BLaER1 (cell line): Measurements from ENCODE around the gene NFE2L2.
A peak's percentile ranks its signal among the peaks of the same experiment; 100 is the strongest.
"Not testable (repeated sequence)": the region's sequence is repeated elsewhere in the genome, so short reads cannot be mapped to it uniquely, and the experiment has no call there.

Source experiments
- H3K27ac ChIP-seq: shearing (Covaris generic); formaldehyde crosslinking; 2 replicates; pipeline ENCODE4 v1.8.1; 2022
- H3K27me3 ChIP-seq: shearing (Covaris generic); formaldehyde crosslinking; 2 replicates; pipeline ENCODE4 v1.8.1; 2022
- H3K36me3 ChIP-seq: shearing (Covaris generic); formaldehyde crosslinking; 2 replicates; pipeline ENCODE4 v1.8.1; 2022
- H3K4me1 ChIP-seq: shearing (Covaris generic); formaldehyde crosslinking; 2 replicates; pipeline ENCODE4 v1.8.1; 2022
- H3K4me2 ChIP-seq: shearing (Covaris generic); formaldehyde crosslinking; 2 replicates; pipeline ENCODE4 v1.8.1; 2022
- H3K4me3 ChIP-seq: shearing (Covaris generic); formaldehyde crosslinking; 2 replicates; pipeline ENCODE4 v1.8.1; 2022
- H3K9ac ChIP-seq: shearing (Covaris generic); formaldehyde crosslinking; 2 replicates; pipeline ENCODE4 v1.8.1; 2022
- H3K9me3 ChIP-seq: shearing (Covaris generic); formaldehyde crosslinking; 2 replicates; pipeline ENCODE4 v1.8.1; 2022
- H4K20me1 ChIP-seq: shearing (Covaris generic); formaldehyde crosslinking; 2 replicates; pipeline ENCODE4 v1.8.1; 2022
- Cebpa-rat ChIP-seq: shearing (Covaris generic); IDR thresholded peaks from 2 replicates; pipeline ENCODE4 v1.8.1; 2022

NFE2L2 gene

DNA sequence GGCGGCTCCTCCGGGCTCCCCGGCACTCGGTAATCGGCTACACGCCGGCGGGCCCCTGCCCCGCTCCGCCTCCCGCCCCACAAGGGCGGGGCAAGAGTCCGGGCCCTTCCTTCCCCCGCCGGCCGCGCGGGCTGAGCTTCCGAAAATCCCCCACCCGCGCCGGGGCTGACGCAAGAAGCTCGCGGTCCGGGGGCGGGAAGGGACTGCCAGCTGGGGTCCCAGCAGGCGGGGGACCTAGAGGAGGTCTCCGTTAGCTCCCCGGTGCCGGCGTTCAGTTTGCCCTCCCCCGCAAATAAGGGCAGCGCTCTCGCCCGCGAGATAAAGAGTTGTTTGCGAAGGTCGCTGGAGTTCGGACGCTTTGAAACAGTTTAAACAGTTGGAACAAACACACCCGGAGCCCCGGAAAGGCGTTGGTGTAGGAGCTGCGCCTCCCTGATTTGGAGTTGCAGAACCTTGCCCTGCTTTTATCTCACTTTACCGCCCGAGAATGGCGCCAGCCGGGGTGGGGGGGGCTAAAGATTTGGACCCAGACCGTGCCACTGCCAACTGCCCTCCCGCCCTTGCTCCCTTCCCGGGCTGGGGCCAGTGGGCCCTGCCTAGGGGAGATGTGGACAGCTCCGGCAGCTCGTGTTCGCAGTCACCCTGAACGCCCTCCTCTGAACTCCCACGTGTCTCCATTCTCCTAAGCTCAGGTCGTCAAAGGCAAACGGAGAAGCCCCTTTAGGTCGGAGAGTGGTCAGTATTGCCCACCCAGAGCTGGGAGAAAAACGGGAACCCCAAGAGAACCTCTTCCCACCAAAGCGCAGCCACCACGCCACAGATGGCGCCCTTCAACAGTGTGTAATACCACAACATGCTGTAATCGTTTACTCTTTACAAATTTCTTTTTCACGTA is at the start of gene NFE2L2:
TSS of gene NFE2L2 (minus strand) at position 35 of the 895 bp plus-strand sequence. CDS start 151 bp downstream, outside the sequence.
- Histone ChIP-seq H3K4me2 (peak within 1 kb of the TSS; percentile 91), H3K27ac (peak within 1 kb of the TSS; percentile 99)

GRCh38 chr2:177314194-177314593 is 49.7 kb upstream of the NFE2L2 start:
- no peaks in the 10 kb centered on the region for H3K9me3 ChIP-seq

More for the DNA sequence above, at the start of gene NFE2L2:
- peak within 1 kb of the TSS; percentile 99 for H3K9ac ChIP-seq
- peak; percentile 89 for TF ChIP-seq Cebpa-rat
- peaks cover 38% of the 10 kb centered on the region for H3K4me1 ChIP-seq
- 0 out of 2 replicates have a peak, but pooled peaks cover 3% of the 10 kb centered on the region for H3K36me3 ChIP-seq
- peak within 1 kb of the TSS; percentile 95 for H3K4me3 ChIP-seq
- peaks cover 32% of the 10 kb centered on the region for H4K20me1 ChIP-seq
- H3K27me3 ChIP-seq = no peaks in the 10 kb centered on the region
- peaks cover 4% of the 10 kb centered on the region; the same call in 1 of the 2 replicates for H3K9me3 ChIP-seq

GRCh38 chr2:177313162-177313781 is 48.7 kb upstream of the NFE2L2 start:
- Histone ChIP-seq H3K4me3 (no peak overlapping the region), H3K4me1 (no peaks in the 10 kb centered on the region), H4K20me1 (no peaks in the 10 kb centered on the region), H3K27ac (no peak overlapping the region), H3K9me3 (no peaks in the 10 kb centered on the region), H3K36me3 (no peaks in the 10 kb centered on the region), H3K27me3 (no peaks in the 10 kb centered on the region), H3K4me2 (no peak overlapping the region), H3K9ac (no peak overlapping the region)
- no peak for TF ChIP-seq Cebpa-rat

More at GRCh38 chr2:177314194-177314593, 49.7 kb upstream of the NFE2L2 start:
- Histone ChIP-seq H3K27ac (no peak overlapping the region), H4K20me1 (no peaks in the 10 kb centered on the region), H3K36me3 (no peaks in the 10 kb centered on the region), H3K4me3 (no peak overlapping the region), H3K4me1 (no peaks in the 10 kb centered on the region), H3K4me2 (no peak overlapping the region), H3K9ac (no peak overlapping the region), H3K27me3 (no peaks in the 10 kb centered on the region)
- no peak for TF ChIP-seq Cebpa-rat

GRCh38 chr2:177312562-177312961 is 48.0 kb upstream of the NFE2L2 start:
- no peak for TF ChIP-seq Cebpa-rat
- Histone ChIP-seq H3K4me2 (no peak overlapping the region), H3K27me3 (no peaks in the 10 kb centered on the region), H3K9me3 (no peaks in the 10 kb centered on the region), H4K20me1 (no peaks in the 10 kb centered on the region), H3K4me1 (no peaks in the 10 kb centered on the region), H3K27ac (no peak overlapping the region), H3K36me3 (no peaks in the 10 kb centered on the region), H3K4me3 (no peak overlapping the region), H3K9ac (no peak overlapping the region)

DNA sequence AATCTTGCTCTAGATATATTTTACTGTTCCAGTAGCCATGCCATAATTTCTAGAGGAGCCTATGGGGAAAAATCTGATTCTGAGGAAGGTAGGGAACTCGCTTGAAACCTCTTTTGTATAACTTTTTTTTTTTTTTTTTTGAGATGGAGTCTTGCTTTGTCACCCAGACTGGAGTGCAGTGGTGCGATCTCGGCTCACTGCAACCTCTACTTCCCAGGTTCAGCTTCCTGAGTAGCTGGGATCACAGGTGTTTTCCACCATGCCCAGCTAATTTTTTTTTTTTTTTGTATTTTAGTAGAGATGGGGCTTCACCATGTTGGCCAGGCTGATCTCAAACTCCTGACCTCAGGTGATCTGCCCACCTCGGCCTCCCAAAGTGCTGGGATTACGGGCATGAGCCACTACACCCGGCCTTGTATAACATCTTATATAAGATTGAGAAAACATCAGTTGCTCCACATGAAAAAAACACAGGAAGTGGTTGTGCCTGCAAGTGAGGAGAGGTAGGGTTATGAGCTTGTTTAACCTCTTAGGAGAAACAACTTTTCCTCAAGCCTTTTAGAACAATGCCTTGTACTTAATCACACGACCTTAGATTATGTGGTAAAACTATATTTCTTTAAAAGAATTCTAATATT is 45.3 kb upstream of the NFE2L2 start:
- not testable (repeated sequence) for H3K4me2 ChIP-seq, H4K20me1 ChIP-seq, H3K9ac ChIP-seq, H3K36me3 ChIP-seq, H3K4me1 ChIP-seq, H3K4me3 ChIP-seq, H3K27me3 ChIP-seq, H3K9me3 ChIP-seq, H3K27ac ChIP-seq

DNA sequence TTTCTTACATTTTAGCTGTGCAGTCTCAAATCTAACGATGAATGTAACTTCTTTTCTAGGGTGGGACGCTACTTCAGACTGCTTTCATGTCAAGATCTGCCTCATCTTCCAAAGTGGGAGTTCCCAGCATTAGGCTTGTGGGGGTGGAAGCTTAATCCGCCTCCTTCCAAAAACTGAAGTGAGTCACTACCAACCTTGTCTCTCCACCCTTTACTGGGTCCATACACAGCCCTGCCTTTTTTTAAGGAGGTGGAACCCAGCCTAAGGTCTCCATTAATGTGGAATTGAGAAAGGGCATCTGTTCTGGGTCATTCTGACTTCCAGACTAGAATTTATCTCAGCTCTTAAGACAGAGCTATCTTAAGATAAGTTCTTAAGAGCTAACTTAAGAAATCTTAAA is 42.0 kb upstream of the NFE2L2 start:
- Histone ChIP-seq H3K4me2 (no peak overlapping the region), H3K9ac (no peak overlapping the region), H3K36me3 (no peaks in the 10 kb centered on the region), H4K20me1 (no peaks in the 10 kb centered on the region), H3K27me3 (no peaks in the 10 kb centered on the region), H3K4me3 (no peak overlapping the region), H3K27ac (no peak overlapping the region), H3K4me1 (no peaks in the 10 kb centered on the region), H3K9me3 (no peaks in the 10 kb centered on the region)
- no peak for TF ChIP-seq Cebpa-rat

DNA sequence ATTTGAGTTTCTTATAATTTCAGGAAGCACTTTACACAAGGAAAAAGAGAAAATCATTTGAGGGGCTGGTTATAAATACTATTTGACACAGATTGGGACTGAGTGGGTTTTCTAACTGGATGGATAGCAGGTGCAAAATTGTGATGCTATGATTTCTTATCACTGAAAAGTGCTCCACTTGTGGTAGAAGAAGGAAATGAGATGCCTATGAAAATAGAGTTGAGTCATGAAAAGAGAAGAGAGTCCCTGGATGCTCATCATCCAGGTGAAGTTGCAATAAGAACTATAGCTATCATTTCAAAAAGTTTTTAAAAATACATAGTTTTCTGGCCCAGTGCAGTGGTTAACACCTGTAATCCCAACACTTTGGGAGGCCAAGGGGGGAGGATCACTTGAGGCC is 39.4 kb upstream of the NFE2L2 start:
- H3K9me3 ChIP-seq = no peaks in the 10 kb centered on the region
- no peak overlapping the region for H3K4me3 ChIP-seq

GRCh38 chr2:177302552-177302951 is 38.0 kb upstream of the NFE2L2 start:
- Histone ChIP-seq H3K27ac (no peak overlapping the region), H3K36me3 (no peaks in the 10 kb centered on the region), H3K4me2 (no peak overlapping the region), H3K4me3 (no peak overlapping the region), H3K9me3 (no peaks in the 10 kb centered on the region), H3K4me1 (no peaks in the 10 kb centered on the region), H3K27me3 (no peaks in the 10 kb centered on the region), H3K9ac (no peak overlapping the region), H4K20me1 (no peaks in the 10 kb centered on the region)
- no peak for TF ChIP-seq Cebpa-rat

More for the DNA sequence above, 39.4 kb upstream of the NFE2L2 start:
- Histone ChIP-seq H3K9ac (no peak overlapping the region), H3K4me2 (no peak overlapping the region), H4K20me1 (no peaks in the 10 kb centered on the region), H3K4me1 (no peaks in the 10 kb centered on the region), H3K27me3 (no peaks in the 10 kb centered on the region), H3K27ac (no peak overlapping the region), H3K36me3 (no peaks in the 10 kb centered on the region)
- TF ChIP-seq Cebpa-rat = no peak

- Histone ChIP-seq H3K27ac (no peak overlapping the region), H3K4me2 (no peak overlapping the region), H3K36me3 (no peaks in the 10 kb centered on the region), H3K9ac (no peak overlapping the region), H3K27me3 (no peaks in the 10 kb centered on the region), H3K9me3 (no peaks in the 10 kb centered on the region), H4K20me1 (no peaks in the 10 kb centered on the region), H3K4me1 (0 out of 2 replicates have a peak, but pooled peaks cover 3% of the 10 kb centered on the region), H3K4me3 (no peak overlapping the region)
- TF ChIP-seq Cebpa-rat = no peak
Measured at GRCh38 chr2:177298191-177298590, 33.7 kb upstream of the NFE2L2 start.

- Histone ChIP-seq H3K27me3 (no peaks in the 10 kb centered on the region), H3K9ac (no peak overlapping the region), H4K20me1 (no peaks in the 10 kb centered on the region), H3K4me1 (0 out of 2 replicates have a peak, but pooled peaks cover 3% of the 10 kb centered on the region), H3K36me3 (no peaks in the 10 kb centered on the region), H3K9me3 (no peaks in the 10 kb centered on the region), H3K4me2 (no peak overlapping the region), H3K4me3 (no peak overlapping the region), H3K27ac (no peak overlapping the region)
- TF ChIP-seq Cebpa-rat = no peak
Measured at GRCh38 chr2:177296040-177296439, 31.5 kb upstream of the NFE2L2 start.
